Measurements from ENCODE around the gene FCRL1.

FCRL1 gene

GRCh38 chr1:157799996-157800395 is 19.9 kb downstream of the FCRL1 start:
- no peak for DNase-seq (ENCODE audit: low read depth)

- no peak for DNase-seq (ENCODE audit: low read depth)
Observed at GRCh38 chr1:157798211-157798610, 21.7 kb downstream of the FCRL1 start.

GRCh38 chr1:157785248-157785647 is 34.7 kb downstream of the FCRL1 start:
- no peak for DNase-seq (ENCODE audit: low read depth)

DNA sequence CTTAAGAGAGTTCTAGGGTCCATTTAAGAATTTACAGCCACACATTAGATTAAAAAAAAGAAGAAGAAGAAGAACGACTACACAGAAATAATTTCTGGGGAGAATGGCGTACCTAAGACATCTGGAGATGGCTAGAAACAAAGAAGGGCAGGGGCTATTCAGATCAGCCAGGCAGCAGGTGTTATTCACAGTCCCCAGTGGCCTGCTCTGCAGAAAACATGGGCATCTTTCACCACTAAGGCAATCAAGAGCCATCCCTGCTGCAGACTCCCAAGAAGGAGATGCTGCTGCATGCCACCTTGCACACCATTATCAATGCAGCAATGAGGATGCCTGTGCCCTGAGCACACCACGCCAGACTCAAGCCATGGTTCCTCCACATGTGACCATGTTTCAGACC is 35.1 kb downstream of the FCRL1 start:
- DNase-seq (ENCODE audit: low read depth), result no peak

DNA sequence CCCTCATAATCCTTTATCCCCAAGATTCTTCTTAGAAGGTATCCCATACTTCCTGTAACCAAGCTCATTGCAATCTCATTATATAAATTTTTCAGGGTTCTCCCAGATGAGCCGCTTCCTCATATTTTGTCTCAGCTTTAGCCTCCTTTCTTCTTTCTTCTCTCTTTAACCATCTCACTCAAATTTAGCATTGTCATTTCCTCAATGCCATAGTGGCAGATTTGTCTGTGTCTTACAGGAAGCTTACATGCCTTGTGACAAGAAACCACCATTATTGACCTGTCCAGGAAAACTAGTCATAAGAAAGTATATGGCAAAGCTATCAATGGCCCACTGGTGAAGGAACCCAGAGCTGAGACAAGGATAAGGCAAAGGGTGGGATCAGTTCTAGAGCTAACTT is 37.0 kb downstream of the FCRL1 start:
- no peak for DNase-seq (ENCODE audit: low read depth)

DNA sequence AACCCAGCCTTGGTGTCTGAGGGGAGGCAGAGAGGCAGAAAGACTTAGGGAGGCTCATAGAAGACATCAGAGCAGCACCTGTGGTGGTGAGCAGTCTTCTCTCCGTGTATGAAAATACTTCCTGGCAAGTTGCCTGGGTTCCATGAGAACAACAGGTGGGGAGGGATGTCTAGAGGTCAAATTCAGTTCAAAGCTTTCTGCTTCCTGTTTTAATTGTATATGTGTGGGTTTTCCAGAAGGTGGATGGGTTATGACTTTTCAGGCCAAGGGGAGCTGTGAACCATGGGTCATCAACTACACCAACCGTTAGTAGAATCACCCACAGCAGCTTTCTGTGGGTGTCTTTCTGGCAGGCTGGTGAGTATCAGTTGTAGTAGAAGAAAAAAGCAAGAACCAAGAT is 38.9 kb downstream of the FCRL1 start:
- DNase-seq (ENCODE audit: low read depth), result no peak

GRCh38 chr1:157776971-157777391 is 42.9 kb downstream of the FCRL1 start, which contains the start of gene FCRL2:
TSS of gene FCRL2 (minus strand) at chr1:157777132. CDS start at chr1:157777073, 59 bp downstream.
- no peak for DNase-seq (ENCODE audit: low read depth)

- no peak for DNase-seq (ENCODE audit: low read depth)
Observed at GRCh38 chr1:157775101-157775870, 44.6 kb downstream of the FCRL1 start.

GRCh38 chr1:157774412-157774811 is 45.5 kb downstream of the FCRL1 start:
- DNase-seq (ENCODE audit: low read depth), result no peak

DNA sequence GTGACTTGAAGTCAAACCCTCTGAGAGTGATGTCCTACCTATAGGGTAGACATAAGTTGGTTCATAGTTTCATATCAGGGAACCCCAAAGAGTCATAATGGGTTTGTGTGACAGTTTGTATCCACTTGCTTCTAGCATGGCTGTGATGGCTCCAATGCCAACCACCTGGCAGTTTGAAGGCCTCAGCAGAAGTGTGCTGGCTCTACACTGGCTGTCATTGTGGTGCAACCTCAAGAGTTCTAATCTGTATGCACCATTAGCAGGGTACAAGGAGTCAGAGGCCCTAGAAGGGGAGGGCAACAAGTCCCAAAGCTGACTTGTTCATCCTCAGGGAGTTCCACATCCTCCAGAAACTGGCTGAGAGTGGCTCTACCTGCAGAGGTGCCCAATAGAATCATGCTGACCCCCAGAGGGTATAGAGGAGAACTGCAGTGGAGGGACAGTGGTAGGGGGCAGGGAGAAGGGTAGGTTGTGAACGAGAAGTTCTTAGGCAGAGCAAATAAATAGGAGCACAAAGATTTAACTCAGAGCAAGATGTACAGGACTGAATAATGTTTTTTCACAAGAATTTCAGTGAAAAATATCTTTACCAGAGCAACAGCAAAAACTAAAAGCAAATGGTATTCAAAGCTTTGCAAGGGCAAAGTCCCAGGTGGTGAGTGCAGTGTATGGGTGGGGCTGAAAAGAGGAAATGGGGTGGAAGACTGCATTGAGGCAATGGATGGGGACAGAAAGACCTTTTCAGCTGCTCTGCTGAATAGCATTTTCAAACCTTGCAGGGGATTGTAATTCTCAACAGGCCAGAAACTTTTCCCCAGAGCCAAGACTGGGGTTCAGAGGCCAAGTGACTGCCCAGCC is 46.2 kb downstream of the FCRL1 start:
- no peak for DNase-seq (ENCODE audit: low read depth)

DNA sequence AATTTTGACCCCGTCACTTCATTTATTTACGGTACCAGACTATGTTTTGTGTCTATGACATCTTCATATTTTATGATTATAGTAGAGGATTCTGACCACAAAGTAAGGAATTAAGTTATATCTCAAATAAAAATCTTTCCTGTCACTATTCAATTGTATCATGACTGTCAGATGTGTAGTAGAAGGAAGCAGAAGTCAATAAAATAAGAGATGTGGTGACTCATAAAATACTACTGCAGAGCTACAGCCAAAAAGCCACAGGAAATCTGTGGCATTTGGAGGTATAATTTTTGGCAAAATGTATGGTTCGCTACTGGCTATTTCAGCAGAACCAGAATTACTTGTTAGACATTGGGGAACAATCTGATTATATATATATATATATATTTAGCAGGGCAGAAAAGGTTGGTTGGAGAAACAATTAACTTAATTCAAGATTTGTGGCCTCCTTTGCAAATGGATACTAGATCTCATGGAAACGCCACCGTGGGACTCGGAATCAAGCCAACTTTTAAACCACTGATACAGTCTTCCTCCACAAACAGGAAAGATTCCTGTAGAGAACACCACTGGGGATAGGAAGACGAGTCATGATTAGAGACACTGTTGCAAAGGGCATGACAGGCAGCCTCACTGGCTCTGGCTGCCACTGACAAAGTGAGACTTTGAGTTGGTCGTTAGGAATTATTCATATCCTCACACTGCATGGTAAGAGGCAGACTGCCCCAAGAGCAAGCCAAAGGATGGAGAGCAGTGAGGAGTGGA is 48.1 kb downstream of the FCRL1 start:
- DNase-seq (ENCODE audit: low read depth), result no peak

DNA sequence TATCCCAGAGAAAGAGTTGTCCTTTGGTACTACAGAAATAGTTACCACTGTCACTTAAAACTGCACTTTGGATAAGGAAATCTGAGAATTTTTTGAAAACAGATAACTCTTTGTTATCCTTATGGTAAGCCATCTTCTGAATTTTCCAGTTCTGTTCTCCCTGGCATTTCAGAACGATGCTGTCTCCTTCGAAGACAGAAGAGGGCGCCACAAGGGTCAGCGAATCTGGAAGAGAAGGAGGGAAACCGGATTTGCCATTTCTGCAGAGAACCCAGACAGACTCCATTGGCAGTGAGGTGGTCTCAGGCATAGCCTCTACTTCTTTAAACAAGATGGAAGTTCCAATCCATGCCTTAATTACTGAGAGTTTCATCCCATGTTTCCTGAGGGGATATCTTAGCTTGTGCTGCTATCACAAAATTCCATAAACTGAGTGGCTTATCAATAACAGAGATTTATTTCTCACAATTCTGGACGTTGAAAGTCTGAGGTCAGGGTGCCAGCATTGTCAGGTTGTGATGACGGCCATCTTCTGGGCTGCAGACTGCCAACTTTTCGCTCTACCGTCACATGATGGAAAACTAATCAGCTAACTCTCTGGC is 49.4 kb downstream of the FCRL1 start:
- DNase-seq (ENCODE audit: low read depth), result no peak

DNA sequence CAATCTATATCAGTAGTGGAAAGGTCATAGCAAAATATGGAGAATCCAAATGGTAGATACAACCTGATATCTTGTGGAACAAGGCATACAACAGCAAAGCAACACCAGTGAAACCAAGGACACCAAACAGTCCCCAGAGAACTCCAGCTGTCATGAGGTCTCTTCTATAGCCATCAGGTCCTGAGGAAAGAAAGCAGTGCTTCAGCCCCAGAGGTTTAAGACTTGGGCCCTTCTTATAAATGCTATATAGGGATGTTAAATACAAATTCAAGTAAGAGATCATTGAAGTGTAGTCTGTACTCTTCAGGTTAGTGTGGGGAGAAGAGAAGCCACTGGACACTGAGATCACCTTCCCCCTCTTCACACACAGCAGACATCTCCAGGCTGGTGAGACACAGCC is 53.1 kb downstream of the FCRL1 start:
- no peak for DNase-seq (ENCODE audit: low read depth)

GRCh38 chr1:157758018-157758417 is 61.9 kb downstream of the FCRL1 start:
- DNase-seq (ENCODE audit: low read depth), result no peak

DNA sequence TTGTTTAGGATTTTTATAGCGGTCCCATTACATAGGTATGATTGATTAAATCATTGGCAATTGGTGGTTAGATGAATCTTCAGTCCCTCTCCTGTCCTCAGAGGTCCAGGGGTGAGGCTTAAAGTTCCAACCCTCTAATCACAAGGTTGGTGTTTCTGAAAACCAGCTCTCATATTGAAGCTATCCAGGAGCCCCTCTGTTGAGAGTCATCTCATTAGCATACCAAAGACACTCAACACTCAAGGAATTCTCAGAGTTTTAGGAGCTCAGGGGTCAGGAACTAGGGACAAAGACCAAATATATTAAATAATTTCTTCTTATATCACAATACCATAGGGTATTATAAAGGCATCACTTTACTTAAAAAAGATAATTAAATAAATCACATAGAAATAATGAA is 66.3 kb downstream of the FCRL1 start:
- DNase-seq (ENCODE audit: low read depth), result no peak

DNA sequence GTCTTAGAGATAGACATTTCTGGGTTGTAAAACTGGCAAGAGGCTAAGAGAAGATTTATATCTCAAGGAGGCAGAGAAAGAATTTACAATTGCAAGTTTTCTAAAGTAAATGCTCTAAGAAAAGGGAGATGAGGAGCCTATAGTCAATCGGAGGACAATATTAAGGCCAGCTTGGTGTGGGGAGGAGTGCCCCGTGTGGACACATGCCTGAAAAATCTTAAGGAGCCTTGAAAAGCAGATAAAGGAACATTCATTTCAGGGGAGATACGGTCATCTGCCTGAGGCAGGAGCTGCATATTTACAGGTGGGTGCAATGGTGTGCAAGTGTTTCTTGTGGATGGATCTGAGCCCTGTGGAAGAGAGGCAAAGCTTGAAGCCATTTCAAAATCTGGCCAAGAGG is 68.6 kb downstream of the FCRL1 start:
- DNase-seq (ENCODE audit: low read depth), result no peak

DNA sequence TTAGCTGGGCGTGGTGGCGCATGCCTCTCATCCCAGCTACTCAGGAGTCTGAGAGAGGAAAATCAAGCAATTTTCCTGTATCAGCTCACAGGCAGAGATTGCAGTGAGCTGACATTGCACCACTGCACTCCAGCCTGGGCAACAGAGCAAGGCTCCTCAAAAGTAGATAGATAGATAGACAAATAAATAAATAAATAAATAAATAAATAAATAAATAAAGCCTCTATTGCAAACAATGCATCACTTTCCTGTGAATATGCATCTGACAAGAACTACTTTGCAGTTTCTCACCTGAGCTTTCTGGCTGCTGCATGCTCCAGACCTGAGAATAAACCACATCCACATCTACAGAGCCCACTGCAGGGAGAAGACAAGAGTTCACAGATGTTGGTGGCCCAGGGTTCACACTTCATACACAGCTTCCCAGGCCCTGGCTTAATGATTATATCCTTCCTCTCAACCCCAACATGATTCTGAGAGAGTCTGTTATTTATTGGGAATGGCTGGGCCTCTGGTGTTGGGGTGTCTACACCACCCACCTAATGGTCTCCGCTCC is 71.6 kb downstream of the FCRL1 start:
- DNase-seq (ENCODE audit: low read depth), result no peak

All from T follicular helper cell (primary cell).